NCI-H2107 treated with DMSO at 0.1 percent for 48 hours (cell line): ENCODE results near the gene NR2C1.
"Not testable (repeated sequence)": the region's sequence is repeated elsewhere in the genome, so short reads cannot be mapped to it uniquely, and the experiment has no call there.

Experiments
- DNase-seq: peaks from one replicate; lab custom pipeline; 2025; ENCODE audit not compliant: unreplicated experiment; lab: John Stamatoyannopoulos, UW

The NR2C1 gene

DNA sequence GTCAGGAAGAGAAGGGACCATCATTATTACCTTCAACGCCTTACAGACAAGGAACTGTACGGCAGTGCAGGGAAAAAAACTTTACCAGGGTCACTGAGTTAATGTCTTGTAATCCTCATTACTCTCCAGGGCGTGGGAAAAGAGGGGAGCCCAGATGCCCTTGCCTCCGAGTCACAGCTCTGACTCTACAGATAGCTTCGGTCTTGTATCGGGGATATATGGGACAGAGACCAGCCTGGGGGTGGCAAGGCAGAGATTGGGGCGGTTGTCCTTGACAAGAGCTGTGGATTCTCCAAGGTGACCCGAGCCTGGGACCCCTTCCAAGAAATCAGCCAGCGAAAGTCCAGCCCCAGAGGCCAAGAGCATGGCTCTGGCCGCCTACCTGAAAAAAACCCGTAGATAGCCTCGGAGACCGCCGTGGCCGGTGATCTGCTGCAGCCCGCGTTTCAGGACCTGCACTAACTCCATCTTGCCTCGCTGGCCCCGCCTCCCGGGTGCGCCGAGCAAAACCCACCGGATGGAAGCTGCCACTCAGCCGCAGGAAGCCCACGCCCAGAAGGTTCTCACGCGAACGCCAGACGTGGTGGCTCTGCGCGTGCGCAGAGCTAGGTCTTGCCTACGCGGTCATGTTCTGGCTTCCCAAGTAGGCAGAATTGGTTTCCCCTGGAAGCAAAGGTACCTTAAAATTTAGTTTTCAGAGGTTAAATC, 70.1 kb downstream of the NR2C1 start, which contains the start of gene NDUFA12:
TSS of gene NDUFA12 (minus strand) at position 485 of the 708 bp plus-strand sequence. CDS start at position 468, 17 bp downstream.
- peak; percentile 94 for DNase-seq

DNA sequence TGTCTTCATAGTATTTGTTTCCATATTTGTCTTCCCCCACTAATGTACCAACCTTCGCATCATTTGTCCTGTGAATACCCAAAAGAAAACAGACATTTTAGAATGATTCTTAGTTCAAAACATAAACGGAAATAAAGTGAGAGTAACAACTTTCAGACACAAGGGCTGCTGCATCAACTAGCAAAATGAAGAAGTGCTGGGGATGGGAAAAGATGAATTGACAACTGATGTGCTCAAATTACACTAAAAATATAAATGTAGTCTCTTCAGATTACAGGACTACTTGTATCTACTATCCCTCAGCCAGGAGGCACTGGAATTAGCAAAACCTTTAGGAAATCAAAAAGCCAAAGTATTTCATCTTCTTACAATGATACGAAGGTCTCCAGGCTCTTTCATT, 70.7 kb downstream of the NR2C1 start:
- no peak for DNase-seq

GRCh38 chr12:94998326-94998725, 75.1 kb downstream of the NR2C1 start:
- no peak for DNase-seq

GRCh38 chr12:94997726-94998125, 75.7 kb downstream of the NR2C1 start:
- no peak for DNase-seq

DNA sequence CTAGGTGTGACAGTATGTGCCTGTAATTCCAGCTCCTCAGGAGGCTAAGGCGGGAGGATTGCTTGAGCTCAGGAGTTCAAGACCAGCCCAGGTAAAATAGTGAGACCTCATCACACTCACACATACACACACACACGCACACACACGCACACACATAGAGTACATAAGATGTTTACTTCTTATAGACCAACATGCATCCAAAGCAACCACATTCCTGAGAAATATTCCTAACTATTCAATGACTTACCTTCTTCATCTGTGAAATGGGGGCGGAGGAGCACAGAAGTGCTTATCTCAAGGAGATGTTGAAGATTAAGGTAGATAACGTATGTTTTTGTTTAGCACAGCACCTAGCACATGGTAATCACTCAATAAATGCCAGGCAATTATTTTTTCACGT, 76.4 kb downstream of the NR2C1 start:
- no peak for DNase-seq

DNA sequence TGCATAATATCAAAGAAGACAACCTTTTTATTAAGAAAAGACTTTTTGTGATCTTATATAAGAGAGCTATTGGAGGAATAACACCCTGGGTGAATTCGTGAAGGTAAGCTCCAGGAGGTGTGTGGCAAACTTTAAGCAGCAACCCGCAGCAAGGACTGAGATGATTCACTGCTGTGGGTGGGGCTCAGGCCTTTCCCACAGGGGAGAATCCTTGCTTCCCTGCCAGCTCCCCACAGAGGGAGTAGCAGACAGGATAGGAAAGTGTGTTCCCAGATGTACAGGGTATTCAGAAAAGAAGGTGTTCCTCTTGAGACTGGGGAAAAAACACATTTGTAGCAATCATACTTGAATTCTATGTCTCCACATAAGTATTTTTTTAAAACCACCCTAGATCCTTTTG, 79.1 kb downstream of the NR2C1 start:
- no peak for DNase-seq

GRCh38 chr12:94993855-94994254, 79.6 kb downstream of the NR2C1 start:
- not testable (repeated sequence) for DNase-seq

GRCh38 chr12:94990222-94990621, 83.2 kb downstream of the NR2C1 start:
- DNase-seq, result no peak

DNA sequence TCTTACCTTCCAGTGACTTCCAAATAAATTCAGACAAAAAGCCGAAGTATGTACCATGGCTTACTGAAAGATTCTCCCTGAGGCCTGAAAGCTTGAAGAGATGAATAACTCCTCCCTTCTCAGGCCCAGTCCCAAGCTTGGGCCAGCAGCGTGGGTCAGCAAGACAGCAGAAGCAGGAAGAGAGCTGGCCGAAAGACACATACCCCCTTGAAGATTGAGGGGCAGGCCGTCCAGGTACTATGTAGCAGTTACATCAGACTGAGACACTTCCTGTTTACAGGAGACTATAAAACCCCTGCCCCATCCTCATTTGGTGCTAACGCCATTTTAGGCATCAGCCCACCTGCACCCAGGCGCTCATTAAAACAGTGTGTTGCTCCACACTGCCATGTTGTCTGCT, 84.9 kb downstream of the NR2C1 start:
- DNase-seq, result no peak

DNA sequence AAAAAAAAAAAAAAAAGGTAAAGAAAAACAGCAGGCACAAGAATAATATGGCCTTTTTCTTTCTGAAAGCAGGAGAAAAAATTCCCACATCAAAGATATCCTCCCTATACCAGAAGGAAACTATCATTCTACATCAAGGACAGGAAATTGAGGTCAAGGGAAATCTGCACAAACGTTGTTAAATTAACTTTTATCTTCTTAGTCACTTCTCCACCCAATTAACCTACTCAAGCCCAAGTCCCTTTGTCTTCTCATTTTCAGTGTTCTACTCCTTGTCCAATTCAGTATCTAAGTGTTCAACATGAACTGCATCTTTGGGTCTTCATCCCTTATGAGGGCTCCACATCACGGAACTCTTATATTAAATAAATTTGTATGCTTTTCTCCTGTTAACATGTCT, 85.6 kb downstream of the NR2C1 start:
- no peak for DNase-seq

- DNase-seq, result no peak
These were observed 86.2 kb downstream of the NR2C1 start for GRCh38 chr12:94987076-94987669.

- DNase-seq, result not testable (repeated sequence)
These were observed 88.3 kb downstream of the NR2C1 start for GRCh38 chr12:94985099-94985498.

GRCh38 chr12:94983321-94983720, 90.1 kb downstream of the NR2C1 start:
- DNase-seq, result no peak

DNA sequence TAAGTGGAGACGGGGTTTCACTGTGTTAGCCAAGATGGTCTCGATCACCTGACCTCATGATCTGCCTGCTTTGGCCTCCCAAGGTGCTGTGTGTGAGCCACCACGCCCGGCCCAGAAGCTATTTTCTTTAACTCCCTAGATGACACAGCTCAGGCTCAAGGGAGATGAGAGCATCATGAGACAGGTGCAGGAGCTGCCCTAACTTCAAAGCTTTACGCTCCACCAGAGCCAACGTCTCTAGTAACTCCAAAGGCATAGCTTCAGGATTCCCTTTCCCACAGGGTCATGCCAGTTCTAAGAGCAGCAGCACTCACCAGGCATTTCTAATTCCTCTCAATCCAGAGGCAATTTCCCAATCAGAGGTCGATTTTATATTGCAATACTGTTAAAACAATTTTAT, 91.0 kb downstream of the NR2C1 start:
- no peak for DNase-seq

DNA sequence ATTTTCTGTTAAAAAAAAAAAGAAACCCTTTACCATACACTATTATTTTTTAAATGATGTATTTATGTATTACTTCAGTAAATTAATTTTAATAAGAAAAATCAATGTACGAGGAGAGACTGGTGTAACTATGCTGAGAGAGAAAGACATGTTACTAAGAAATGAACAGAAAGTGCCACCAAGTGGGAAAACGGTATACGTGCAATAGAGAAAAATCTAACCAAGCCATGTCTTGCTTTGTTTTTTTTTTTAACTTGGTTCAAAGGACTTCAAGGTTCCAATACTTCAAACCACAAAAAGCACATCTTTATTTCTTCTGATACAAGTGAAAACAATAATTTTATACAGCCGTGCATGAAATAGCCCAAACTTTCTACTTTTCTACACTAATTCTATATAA, 92.8 kb downstream of the NR2C1 start:
- no peak for DNase-seq

GRCh38 chr12:94979941-94980340, 93.5 kb downstream of the NR2C1 start:
- DNase-seq, result no peak

DNA sequence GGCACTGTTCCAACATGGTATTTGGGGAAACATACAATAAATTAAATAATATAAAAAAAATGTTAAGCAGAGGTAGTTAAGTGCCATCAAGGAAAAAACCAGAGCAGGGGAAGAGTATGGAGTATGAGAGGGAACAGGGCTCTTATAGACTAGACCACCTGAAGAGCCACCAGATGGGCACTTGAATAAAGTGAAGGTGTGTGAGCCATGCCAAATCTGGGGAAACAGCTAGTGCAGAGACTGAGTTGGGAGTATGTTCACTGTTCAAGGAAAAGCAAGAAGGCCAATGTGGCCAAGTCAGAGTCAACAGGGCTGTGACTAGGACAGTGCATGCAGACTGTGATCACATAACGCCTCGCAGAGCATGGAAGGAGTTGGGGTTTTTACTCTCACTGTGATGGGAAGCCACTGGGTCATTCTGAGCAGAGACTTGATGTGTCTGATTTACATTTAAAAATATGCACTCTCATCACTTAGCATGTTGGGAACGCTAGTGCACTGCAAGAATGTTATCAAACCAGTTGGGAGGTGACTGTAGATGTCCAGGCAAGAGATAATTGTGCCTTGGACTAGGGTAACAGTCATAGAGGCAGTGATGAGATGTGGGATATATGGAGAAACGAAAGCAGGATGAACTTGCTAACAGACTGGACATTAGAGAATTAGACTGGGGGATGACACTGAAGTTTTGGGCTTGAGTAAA, 95.5 kb downstream of the NR2C1 start:
- DNase-seq, result no peak

DNA sequence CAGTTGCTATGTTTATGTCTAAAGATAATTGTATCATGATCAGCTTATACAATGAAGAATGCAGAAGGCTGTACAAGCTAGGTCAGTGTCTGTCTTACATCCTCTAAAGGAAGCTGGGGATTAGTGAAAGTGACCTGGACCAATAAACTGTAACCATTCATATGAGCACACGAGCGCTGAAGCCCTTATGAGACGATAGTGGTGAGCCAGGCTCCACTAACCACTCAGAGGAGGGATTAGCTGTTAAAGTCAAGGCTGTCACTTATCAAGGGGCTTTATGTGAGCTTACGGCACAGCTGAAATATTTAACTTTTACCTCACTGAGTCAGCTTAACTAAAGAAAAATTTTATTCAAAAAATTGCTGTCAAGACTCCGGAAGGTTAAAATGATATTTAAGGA, 100.2 kb downstream of the NR2C1 start:
- no peak for DNase-seq

DNA sequence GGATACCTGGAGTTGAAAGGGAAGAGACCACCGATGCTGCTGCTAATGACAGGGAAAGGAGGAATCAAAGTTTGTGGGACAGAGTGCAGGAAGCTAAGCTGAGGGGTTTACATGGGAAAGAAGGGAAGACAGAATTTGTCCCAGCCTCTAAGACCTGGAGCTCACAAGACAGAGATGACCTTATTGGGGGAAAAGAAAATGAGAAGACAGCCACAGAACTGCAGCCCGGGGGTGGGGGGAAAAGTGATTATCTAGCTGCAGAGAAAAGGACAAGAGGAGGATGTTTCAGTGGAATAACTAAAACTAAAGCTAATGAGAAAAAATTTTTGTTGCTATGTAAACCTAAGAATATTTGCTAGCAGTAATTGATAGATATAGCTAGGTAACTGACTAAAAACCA, 100.6 kb downstream of the NR2C1 start:
- DNase-seq, result no peak

DNA sequence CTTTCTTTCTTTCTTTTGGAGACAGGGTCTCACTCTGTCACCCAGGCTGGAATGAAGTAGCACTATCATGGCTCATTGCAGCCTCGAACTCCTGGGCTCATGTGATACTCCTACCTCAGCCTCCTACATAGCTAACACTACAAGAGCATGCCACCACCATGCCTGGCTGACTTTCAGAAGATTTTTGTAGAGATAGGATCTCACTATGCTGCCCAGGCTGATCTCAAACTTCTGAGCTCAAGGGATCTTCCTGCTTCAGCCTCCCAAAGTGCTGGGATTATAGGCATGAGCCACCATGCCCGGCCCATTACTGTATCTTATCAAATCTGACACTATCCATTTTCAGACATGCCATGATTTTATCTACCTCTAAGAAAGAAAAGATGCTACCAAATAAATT, 101.5 kb downstream of the NR2C1 start:
- no peak for DNase-seq

DNA sequence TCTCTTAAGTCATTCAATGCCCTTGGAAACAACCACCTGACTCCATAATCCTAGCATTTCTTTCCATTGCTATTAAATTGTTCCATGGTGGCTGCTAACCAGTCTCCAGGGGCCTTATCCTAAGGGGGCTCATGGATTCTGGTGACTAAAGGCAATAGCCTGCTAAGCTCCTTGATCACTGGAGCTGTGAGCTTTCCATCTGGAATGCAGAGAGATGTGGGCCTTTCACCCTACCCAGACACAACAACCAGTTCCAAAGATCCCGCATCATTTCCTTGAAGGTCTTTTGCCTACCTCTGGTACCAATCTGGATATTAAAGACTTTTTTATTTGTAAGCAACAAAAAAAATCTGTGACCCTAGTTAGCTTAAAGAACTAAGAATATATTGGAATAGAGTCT, 102.9 kb downstream of the NR2C1 start:
- no peak for DNase-seq
